ENCODE results near the gene C11orf21. TPM values are rescaled to one million over a fixed set of nuclear protein-coding genes. Genes with fewer than 3 reads are reported as not detected.

Gene C11orf21
- total and polyA plus RNA-seq, 9 of the 15 experiments (the other 6 are each of a cell fraction or from before 2014, with no cell fraction given), result 0.10 to 2.6 (median 2.0) TPM

DNA sequence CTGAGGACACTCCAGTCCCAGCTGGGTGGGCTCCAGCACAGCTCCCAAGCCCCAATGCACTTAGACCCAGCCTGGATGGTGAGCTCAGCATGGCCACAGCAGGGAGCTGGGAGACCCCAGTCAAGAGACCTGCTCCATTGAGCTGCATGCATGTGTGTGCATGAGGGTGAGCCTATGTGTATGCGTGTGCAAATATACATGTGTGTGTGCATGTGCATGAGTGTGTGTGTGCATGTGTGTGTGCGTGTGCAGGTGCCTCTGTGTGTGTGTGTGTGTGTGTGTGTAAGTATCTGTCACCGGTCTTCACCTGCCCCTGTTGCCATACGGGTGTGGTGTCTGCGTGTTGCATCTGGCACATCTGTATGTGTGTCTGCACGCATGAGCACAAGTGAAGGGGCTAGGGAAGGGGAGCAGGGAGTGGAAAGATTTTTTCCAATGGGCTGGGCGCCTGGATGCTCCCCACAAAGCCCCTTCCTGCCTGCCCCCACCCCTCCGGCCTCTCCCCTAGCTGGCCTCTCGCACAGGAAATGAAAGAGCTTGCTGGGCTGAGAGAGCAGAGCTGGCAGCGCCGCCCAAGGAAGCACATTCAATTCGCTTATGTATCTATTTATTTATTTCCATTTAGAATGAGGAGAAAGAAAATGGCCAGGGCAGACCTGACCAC is 4.2 kb upstream of the C11orf21 start:
- FAIRE-seq, result peak; percentile 51
- Histone ChIP-seq H3K4me1 (replicated peaks in 1 of 2; ENCODE audit: control insufficient read depth in 2 of 2, insufficient read depth in 2 of 2, low read length in 2 of 2) (peaks cover 53 to 92% of the 10 kb centered on the region in 2 experiments), H3K9ac (ENCODE audit: insufficient read depth in 1 of 2, low read depth in 2 of 2, low read length in 2 of 2) (peak overlapping the region; percentile 69 to 80; a peak in 3 of 4 replicates), H3K4me3 (no peak overlapping the region), H3K9me3 (replicated peaks; ENCODE audit: control insufficient read depth, insufficient read depth, low read depth, low read length) (no peaks in the 10 kb centered on the region), H3K4me2 (ENCODE audit: insufficient read depth, low read length) (peak overlapping the region; percentile 67), H3K27me3 (ENCODE audit: control insufficient read depth in 2 of 2, insufficient read depth in 2 of 2, low read length in 2 of 2) (no peaks in the 10 kb centered on the region; a peak in 1 of 5 replicates), H2AFZ (ENCODE audit: low read depth, low read length) (0 out of 2 replicates have a peak overlapping the region, but pooled peaks have one; percentile 77), H3K79me2 (ENCODE audit: control insufficient read depth, insufficient read depth, low read length) (peaks cover 21% of the 10 kb centered on the region; the same call in 2 of the 3 replicates), H3K27ac (ENCODE audit: extremely low read depth, low read depth, low read length) (no peak overlapping the region; the same call in 2 of the 3 replicates), H3K36me3 (ENCODE audit: control insufficient read depth, insufficient read depth, low read length) (no peaks in the 10 kb centered on the region), H4K20me1 (replicated peaks; ENCODE audit: control insufficient read depth, insufficient read depth, low read length) (no peaks in the 10 kb centered on the region), H3K9me1 (ENCODE audit: control insufficient read depth, insufficient read depth, low read length) (no peaks in the 10 kb centered on the region)
- CTCF ChIA-PET (ENCODE audit: low intra/inter-chr PET ratio), result interaction anchor here (1.4 to 5.1 kb wide), 2 partner anchors 93 to 114 kb away, joined by 6 to 85 read pairs; no protein-coding TSS in a partner anchor
- no peak for DNase-seq (ENCODE audit: extremely low read depth in 1 of 4, low spot score in 3 of 4)
- ATAC-seq, result no peak
- POLR2A ChIA-PET, result interaction anchor here (0.6 to 3.4 kb wide), 5 partner anchors 76 to 1265 kb away, joined by 3 to 24 read pairs (median 4); no protein-coding TSS in a partner anchor
- intact Hi-C loops (cut with micrococcal nuclease) (loop anchor here (1.0 to 10.0 kb wide), 4 partner anchors 96 to 589 kb away; partner anchors contain the start of gene TSSC4), in situ Hi-C loops (cut with MboI) (no loop called here)
- no TSS peak for BruUV-seq (replicated peaks)
- TF ChIP-seq, protein P1, sequence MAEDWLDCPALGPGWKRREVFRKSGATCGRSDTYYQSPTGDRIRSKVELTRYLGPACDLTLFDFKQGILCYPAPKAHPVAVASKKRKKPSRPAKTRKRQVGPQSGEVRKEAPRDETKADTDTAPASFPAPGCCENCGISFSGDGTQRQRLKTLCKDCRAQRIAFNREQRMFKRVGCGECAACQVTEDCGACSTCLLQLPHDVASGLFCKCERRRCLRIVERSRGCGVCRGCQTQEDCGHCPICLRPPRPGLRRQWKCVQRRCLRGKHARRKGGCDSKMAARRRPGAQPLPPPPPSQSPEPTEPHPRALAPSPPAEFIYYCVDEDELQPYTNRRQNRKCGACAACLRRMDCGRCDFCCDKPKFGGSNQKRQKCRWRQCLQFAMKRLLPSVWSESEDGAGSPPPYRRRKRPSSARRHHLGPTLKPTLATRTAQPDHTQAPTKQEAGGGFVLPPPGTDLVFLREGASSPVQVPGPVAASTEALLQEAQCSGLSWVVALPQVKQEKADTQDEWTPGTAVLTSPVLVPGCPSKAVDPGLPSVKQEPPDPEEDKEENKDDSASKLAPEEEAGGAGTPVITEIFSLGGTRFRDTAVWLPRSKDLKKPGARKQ (CRISPR knock-in tag; IDR thresholded peaks at IDR 0.05), result no peak
- no peak for TF ChIP-seq TOE1 (IDR thresholded peaks at IDR 0.05; ENCODE audit: borderline replicate concordance)
- no peak for TF ChIP-seq TOE1 (CRISPR knock-in tag; IDR thresholded peaks at IDR 0.05; ENCODE audit: borderline replicate concordance, low read depth)
- TF ChIP-seq SMARCA4 (IDR thresholded peaks at IDR 0.05), result no peak
- TF ChIP-seq ZNF695 (CRISPR knock-in tag; IDR thresholded peaks at IDR 0.05), result no peak
- no peak for TF ChIP-seq RFX7 (CRISPR knock-in tag; IDR thresholded peaks at IDR 0.05)
- peak in 1 of 2 experiments; percentile 20; a peak in 1 of 4 replicates for TF ChIP-seq KDM1A (IDR thresholded peaks at IDR 0.05)
- no peak for TF ChIP-seq KHSRP (IDR thresholded peaks at IDR 0.05)
- WGBS (ENCODE audit: insufficient coverage, low coverage, missing lambda C conversion rate), result 58% methylated on average over 11 of the region's 12 CpGs

Data from K562 (cell line).